ENCODE results near the gene KCNQ5.
A peak's percentile ranks its signal among the peaks of the same experiment; 100 is the strongest.
"Not testable (repeated sequence)": the region's sequence is repeated elsewhere in the genome, so short reads cannot be mapped to it uniquely, and the experiment has no call there.

Gene KCNQ5

DNA sequence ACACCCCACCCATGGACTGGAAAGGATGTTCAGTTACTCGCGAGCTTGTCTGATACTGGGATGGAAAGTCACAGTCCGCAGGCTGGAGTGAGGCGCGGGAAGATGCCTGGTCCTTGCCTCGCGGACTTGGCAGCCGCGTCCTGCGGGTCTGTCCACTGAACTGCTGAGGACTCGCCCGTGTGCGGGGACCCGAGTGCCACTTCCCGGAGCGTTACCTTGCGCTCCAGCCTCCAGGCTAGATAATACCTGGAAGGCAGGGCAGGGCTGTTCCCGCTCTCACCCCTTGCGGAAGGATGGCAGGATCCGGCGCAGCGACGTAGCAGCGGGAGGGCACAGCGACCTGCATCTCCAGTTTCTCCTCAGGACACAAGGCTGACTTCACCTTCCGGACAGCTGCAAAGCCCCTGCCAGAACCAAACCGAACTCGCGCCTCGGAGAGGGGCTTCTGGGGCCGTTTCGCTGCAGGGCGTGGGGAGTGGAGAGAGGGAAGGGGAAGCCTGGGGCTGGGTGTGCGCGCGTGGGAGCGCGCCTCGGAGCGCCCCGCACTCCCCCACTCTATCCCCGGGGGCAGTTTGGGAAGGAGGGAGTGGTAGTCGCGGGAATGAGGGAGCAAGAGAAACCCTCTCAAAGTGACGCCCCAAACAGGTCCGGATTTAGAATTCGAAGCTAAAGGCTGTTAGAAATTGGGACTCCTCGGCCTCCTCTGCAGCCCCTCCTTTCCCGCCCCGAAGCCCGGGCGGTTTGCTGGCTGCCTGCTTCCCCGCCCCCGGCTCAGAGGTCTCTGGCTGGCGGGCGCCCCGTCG is at the start of gene KCNQ5:
KCNQ5 (plus strand) TSS at position 774 of the 803 bp plus-strand sequence.
- DNase-seq: no peak

- DNase-seq: no peak
Observed at GRCh38 chr6:72579865-72580264, 42.0 kb upstream of the KCNQ5 start.

GRCh38 chr6:72580281-72580940 is 41.5 kb upstream of the KCNQ5 start:
- peak; percentile 83 for DNase-seq

DNA sequence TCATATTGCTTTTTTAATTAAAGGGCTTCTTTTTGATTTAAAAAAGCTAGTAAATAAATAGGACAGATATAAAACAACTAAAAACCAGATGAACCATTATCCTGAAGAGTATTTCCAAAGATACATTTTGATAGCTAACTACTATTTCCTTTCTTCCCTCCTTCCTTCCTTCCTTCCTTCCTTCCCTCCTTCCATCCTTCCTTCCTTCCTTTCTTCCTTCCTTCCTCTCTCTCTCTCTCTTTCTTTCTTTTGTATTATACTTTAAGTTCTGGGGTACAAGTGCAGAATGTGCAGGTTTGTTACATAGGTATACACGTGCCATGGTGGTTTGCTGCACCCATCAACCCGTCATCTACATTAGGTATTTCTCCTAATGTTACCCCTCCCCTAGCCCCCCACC is 40.9 kb upstream of the KCNQ5 start:
- DNase-seq: not testable (repeated sequence)

GRCh38 chr6:72588155-72588554 is 33.7 kb upstream of the KCNQ5 start:
- no peak for DNase-seq

DNA sequence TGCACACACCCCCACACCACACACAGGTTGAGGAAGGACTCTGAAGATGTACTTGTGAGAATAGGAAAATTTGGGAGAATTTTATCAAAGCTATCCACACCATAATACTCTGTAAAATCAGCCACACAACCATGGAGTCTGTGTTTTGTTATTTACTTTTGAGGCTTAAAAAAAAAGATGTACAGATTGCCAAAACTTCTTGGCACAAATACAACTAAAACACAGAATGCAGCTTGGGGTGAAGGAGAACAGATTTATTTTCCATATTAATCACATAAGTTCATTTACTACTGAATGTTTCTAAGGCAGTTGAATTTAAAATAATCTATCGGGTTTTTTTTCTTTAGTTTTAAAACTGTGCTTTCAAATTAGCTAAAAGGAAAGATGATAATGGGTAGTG is 32.8 kb upstream of the KCNQ5 start:
- DNase-seq: no peak

DNA sequence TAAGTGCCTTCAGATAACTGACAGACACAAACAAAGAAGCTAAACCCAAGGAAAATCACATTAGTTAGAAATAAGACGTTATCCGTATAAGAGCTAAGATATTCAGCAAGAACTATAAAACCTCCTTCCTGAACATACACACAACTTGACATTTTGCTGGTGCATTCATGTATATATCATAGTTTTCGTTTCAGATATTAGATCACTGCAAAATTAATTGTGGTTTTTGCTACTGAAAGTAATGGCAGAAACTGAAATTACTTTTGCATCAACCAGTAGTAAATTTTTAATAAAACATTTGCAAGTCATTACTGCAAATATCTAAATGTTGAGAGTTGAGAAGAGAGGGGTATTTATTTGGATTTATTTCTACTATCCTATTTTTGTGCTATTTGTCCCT is 26.1 kb upstream of the KCNQ5 start:
- DNase-seq: no peak

DNA sequence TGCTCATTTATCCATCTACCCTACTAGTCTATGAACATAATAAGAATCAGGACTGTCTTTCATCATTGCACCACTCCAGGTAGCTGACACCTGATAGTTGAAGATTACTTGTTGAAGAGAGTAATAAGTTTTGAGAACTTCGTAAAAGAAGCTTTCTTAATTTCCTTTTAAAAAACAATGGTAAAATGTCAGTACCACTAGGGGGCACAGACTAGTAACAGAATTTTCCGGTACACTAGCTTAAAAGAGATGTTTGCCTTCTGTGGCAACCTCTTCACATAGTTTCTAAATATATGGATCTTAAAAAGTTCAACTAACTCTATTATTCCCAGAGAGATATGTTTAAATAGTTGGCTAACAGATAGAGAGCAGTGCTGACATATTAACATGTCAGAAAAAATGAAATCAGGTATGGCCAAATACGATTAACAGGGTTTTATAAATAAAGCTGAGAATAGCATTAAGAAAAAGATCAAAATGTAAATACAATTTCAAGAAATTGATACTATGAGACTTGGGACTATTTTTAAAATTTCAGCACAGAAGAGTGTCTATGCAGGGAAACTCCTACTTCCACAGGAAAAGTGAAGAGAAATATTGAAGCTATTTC is 5.4 kb upstream of the KCNQ5 start:
- DNase-seq: no peak

GRCh38 chr6:72617721-72618120 is 4.1 kb upstream of the KCNQ5 start:
- DNase-seq: no peak

- no peak for DNase-seq
Observed at GRCh38 chr6:72619883-72620696, 1.8 kb upstream of the KCNQ5 start.

DNA sequence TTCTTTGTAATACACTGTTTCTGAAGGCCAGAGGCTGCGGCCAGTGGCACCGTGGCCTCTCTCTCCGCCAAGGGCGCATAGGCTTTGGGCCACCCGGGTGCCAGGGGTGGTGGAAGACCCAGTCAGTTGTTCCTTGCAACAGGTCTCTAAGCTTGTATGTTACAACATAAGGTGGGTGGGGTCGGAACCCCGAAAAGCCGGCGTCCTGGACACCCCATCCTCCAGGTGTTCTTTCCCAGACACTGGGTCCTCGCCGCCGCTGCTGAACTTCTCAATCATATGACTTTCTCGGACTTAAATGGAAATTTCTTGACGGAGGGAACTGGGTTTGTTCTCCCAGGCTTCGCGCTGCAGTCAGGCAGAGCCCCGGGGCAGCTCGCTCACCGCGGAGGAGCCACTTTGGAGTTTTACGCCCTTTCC is 983 bp upstream of the KCNQ5 start:
- no peak for DNase-seq

GRCh38 chr6:72622094-72622940 is 453 bp downstream of the KCNQ5 start:
- DNase-seq: peak; percentile 36

- DNase-seq: no peak
Observed at GRCh38 chr6:72623808-72624207, 1.9 kb downstream of the KCNQ5 start.

DNA sequence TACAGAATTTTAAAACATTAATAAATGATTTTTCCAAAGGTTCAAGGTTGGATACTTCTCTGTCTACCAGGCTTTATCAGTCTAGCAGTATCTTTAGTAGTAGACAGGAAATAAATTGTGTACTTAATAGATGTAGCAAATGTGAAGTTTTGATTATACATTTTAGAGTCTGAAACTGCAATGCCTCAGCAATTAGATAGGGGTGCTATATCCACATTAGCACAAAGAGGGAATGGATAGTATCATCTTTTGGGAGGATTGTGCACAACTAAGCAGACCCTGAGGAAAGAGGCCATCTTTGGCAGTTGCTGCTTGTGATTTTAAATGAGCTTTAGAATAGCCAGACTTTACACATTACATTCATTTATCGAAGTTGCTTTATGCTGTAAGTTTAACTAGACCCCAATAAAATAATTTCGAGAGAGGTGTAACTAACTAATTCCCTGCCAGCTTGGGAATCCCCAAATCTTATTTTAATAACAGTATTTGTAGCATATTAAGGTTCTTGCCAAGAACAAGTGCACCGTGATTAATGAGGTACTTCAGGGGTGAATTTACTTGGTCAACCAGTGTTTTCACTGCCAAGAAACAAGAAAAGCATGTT is 2.8 kb downstream of the KCNQ5 start:
- no peak for DNase-seq

DNA sequence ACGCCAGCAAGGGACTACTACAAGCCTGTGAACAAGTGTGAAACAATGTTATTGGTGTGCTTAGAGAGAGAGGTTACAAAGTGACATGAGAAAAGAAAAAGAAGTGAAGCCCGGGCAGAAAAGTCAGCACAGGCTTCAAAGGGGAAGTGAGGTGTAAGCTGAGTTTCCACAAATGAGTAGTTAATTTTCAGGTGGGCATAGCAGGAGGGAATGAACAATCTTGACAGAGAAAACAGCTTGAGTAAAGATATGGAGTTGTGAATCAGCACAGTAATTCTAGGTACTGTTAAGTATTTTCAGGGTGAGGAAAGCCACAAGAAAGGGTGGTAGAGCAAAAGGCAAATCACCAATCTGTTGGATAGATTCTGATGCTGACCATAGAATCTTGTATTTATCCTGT is 4.3 kb downstream of the KCNQ5 start:
- no peak for DNase-seq

DNA sequence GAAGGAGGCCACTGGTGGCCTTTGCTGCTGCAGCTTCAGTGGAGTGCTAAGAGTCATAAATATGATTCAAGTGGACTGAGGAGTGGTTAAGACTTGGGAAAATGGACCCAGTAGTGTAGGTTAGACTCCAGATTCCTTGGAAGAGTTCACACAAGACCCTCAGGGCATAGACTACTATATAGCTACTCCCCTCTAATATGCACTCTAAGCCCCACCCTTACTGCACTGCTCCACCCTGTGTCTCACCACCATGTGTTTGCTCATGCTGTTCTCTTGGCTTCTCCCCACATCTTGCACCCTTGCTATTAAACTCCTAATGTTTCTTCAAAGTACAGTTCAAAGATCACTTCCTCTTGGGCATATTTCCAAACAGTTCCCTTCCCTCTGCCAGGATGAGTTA is 5.7 kb downstream of the KCNQ5 start:
- DNase-seq: no peak

DNA sequence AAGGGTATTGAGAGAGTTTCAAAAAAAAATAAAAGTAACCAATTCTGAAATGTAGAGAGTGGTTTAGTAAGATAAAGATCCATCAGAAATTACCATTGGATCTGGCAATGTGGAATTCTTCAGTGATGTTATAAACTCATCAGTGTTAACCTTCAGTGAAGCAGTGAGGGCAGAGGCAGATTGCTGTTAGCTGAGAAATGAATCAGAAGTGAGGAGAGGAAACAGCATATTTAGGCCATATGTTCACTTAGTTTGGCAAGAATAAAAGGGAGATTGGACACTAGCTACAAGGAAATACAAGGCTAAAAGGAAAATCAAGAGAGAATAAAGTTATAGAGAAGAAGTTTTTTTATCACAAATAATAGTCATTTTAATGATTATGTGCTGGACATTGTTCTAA is 9.6 kb downstream of the KCNQ5 start:
- DNase-seq: peak; percentile 38

- DNase-seq: no peak
Observed at GRCh38 chr6:72635636-72636035, 13.8 kb downstream of the KCNQ5 start.

- no peak for DNase-seq
Observed at GRCh38 chr6:72636215-72636614, 14.4 kb downstream of the KCNQ5 start.

- DNase-seq: no peak
Observed at GRCh38 chr6:72636786-72637185, 14.9 kb downstream of the KCNQ5 start.

DNA sequence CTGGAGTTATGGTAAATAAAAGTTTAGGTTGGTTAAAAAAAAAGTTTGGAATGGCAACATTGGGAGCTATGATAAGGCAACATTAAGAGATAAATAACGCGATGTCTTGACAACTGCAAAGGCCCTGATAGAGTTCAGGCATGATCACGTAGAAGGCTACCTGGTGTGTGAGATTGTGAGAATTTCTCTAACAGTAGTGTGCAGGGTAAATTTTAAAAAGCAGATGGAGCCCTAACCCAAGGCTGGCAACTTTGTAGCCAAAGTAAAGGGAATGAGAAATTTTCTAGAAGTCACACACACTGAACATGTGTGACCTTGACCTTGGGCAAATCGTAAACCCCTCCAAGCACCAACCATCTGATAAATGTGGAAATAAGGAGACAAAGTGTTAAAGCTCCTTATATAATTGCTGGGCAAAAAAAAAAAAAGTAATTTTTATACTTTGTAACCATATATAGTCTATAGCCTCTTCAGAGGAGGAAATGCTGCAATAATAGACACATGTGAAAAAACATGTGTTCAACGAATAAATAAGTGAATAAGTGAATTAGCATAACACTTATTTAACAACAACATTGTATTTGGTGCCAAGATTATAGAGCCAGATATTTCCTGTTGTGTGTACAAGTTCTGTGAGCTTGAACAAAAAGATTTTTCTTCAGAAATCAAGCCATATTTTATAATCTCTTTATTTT is 18.2 kb downstream of the KCNQ5 start:
- DNase-seq: no peak

All from NCI-H226 (cell line).